PFSK-1 (cell line): ENCODE measurements around the gene CAMTA1.

ENCODE experiments used
- FOXP2 ChIP-seq: optimal IDR thresholded peaks from 2 replicates; pipeline ENCODE3; 2011; ENCODE audit warnings: borderline replicate concordance, control low read depth, inconsistent platforms; ENCODE audit not compliant: insufficient read depth; ENCODE audit errors: extremely low read length, extremely low read depth
- POLR2AphosphoS5 ChIP-seq: IDR thresholded peaks from 2 replicates; pipeline ENCODE4 v1.6.1; 2012; ENCODE audit warnings: low read depth, mild to moderate bottlenecking, control low read depth, low read length, moderate library complexity
- REST ChIP-seq, 2 experiments: IDR thresholded peaks; 2 replicates each; pipeline versions ENCODE4 v1.6.1 to v1.8.0; 2011 to 2012; ENCODE audit warnings: low read depth in 2 of 2, low read length in 2 of 2, control low read depth in 1 of 2, inconsistent platforms in 1 of 2, mild to moderate bottlenecking in 1 of 2, moderate library complexity in 1 of 2; ENCODE audit not compliant: insufficient read depth in 1 of 2
- SIN3A ChIP-seq: IDR thresholded peaks from 2 replicates; pipeline ENCODE4 v1.6.1; 2012; ENCODE audit warnings: mild to moderate bottlenecking, low read length, moderate library complexity, borderline replicate concordance; ENCODE audit not compliant: insufficient read depth
- TAF1 ChIP-seq: IDR thresholded peaks from 2 replicates; pipeline ENCODE4 v1.6.1; 2012; ENCODE audit warnings: low read length, control low read depth, borderline replicate concordance; ENCODE audit not compliant: insufficient read depth

CAMTA1 gene

GRCh38 chr1:7372477-7373120 is 587.3 kb downstream of the CAMTA1 start:
- no peak for TF ChIP-seq FOXP2
- no peak for TF ChIP-seq TAF1

GRCh38 chr1:7373251-7373650 is 588.0 kb downstream of the CAMTA1 start:
- TF ChIP-seq POLR2AphosphoS5 = no peak
- no peak for TF ChIP-seq FOXP2
- TF ChIP-seq REST (IDR thresholded peaks at IDR 0.05; ENCODE audit: insufficient read depth in 1 of 2, low read depth in 2 of 2, low read length in 2 of 2) = no peak
- TF ChIP-seq TAF1 = no peak
- no peak for TF ChIP-seq SIN3A

GRCh38 chr1:7373876-7374562 is 588.8 kb downstream of the CAMTA1 start:
- TF ChIP-seq FOXP2 (no peak), POLR2AphosphoS5 (no peak)

- TF ChIP-seq POLR2AphosphoS5 (no peak), REST (IDR thresholded peaks at IDR 0.05; ENCODE audit: insufficient read depth in 1 of 2, low read depth in 2 of 2, low read length in 2 of 2) (no peak), TAF1 (no peak), FOXP2 (no peak)
Observed at GRCh38 chr1:7374563-7375160, 589.4 kb downstream of the CAMTA1 start.

GRCh38 chr1:7375329-7375728 is 590.1 kb downstream of the CAMTA1 start:
- TF ChIP-seq POLR2AphosphoS5 (no peak), REST (IDR thresholded peaks at IDR 0.05; ENCODE audit: insufficient read depth in 1 of 2, low read depth in 2 of 2, low read length in 2 of 2) (no peak), TAF1 (no peak), SIN3A (no peak), FOXP2 (no peak)
